ENCODE measurements around the gene TCERG1L. TPM values are rescaled to one million over a fixed set of nuclear protein-coding genes. Genes with fewer than 3 reads are reported as not detected.

The TCERG1L gene
- total RNA-seq, 1 experiment from 2014 or later = not detected

- POLR2A ChIA-PET = no interaction called here
- H3K9me3 ChIP-seq (ENCODE audit: control insufficient read depth, insufficient read depth, low read depth, low read length) = no peaks in the 10 kb centered on the region
Observed at GRCh38 chr10:131116991-131117375, 194.5 kb downstream of the TCERG1L start.

GRCh38 chr10:131116216-131116990, 195.1 kb downstream of the TCERG1L start:
- POLR2A ChIA-PET = no interaction called here
- no peak overlapping the region for H3K27ac ChIP-seq (ENCODE audit: low read length)
- H3K4me3 ChIP-seq (ENCODE audit: low read depth in 2 of 2, low read length in 2 of 2) = no peak overlapping the region
- no peak for DNase-seq (ENCODE audit: low read depth, low spot score)
- no TSS peak for BruUV-seq (replicated peaks)
- in situ Hi-C loops (cut with HindIII; ENCODE audit: low pct_unique_long_range_greater_than_20kb, low sequenced_read_pairs) = no loop called here
- ATAC-seq = no peak
- TF ChIP-seq TCF7L2 (IDR thresholded peaks at IDR 0.05; ENCODE audit: low read depth, low read length) (no peak), REST (IDR thresholded peaks at IDR 0.05; ENCODE audit: insufficient read depth in 1 of 2, low read depth in 2 of 2, low read length in 1 of 2) (no peak), CTCF (IDR thresholded peaks at IDR 0.05) (no peak), POLR2AphosphoS5 (IDR thresholded peaks at IDR 0.05; ENCODE audit: low read depth, low read length) (no peak), SIN3A (IDR thresholded peaks at IDR 0.05; ENCODE audit: borderline replicate concordance, insufficient read depth, low read depth, low read length) (no peak)
- CTCF ChIA-PET = no interaction called here
- no peaks in the 10 kb centered on the region; the same call in 1 of the 2 replicates for H3K27me3 ChIP-seq (ENCODE audit: control insufficient read depth, insufficient read depth, low read length)
- H3K9me3 ChIP-seq (ENCODE audit: control insufficient read depth, insufficient read depth, low read depth, low read length) = no peaks in the 10 kb centered on the region
- H3K4me1 ChIP-seq (ENCODE audit: control insufficient read depth, insufficient read depth, low read length) = no peaks in the 10 kb centered on the region
- no peaks in the 10 kb centered on the region for H3K36me3 ChIP-seq (ENCODE audit: control insufficient read depth, insufficient read depth, low read length)
- intact Hi-C loops (cut with micrococcal nuclease; ENCODE audit: unreplicated experiment) = no loop called here

More at GRCh38 chr10:131116991-131117375, 194.5 kb downstream of the TCERG1L start:
- Histone ChIP-seq H3K27ac (ENCODE audit: low read length) (no peak overlapping the region), H3K4me1 (ENCODE audit: control insufficient read depth, insufficient read depth, low read length) (no peaks in the 10 kb centered on the region), H3K4me3 (ENCODE audit: low read depth in 2 of 2, low read length in 2 of 2) (no peak overlapping the region), H3K27me3 (ENCODE audit: control insufficient read depth, insufficient read depth, low read length) (no peaks in the 10 kb centered on the region; the same call in 1 of the 2 replicates), H3K36me3 (ENCODE audit: control insufficient read depth, insufficient read depth, low read length) (no peaks in the 10 kb centered on the region)
- intact Hi-C loops (cut with micrococcal nuclease; ENCODE audit: unreplicated experiment) = no loop called here
- ATAC-seq = no peak
- no TSS peak for BruUV-seq (replicated peaks)
- in situ Hi-C loops (cut with HindIII; ENCODE audit: low pct_unique_long_range_greater_than_20kb, low sequenced_read_pairs) = no loop called here
- no peak for TF ChIP-seq TCF7L2 (IDR thresholded peaks at IDR 0.05; ENCODE audit: low read depth, low read length)
- TF ChIP-seq SIN3A (IDR thresholded peaks at IDR 0.05; ENCODE audit: borderline replicate concordance, insufficient read depth, low read depth, low read length) = no peak
- TF ChIP-seq POLR2AphosphoS5 (IDR thresholded peaks at IDR 0.05; ENCODE audit: low read depth, low read length) = no peak
- TF ChIP-seq CTCF (IDR thresholded peaks at IDR 0.05) = no peak
- no peak for TF ChIP-seq REST (IDR thresholded peaks at IDR 0.05; ENCODE audit: insufficient read depth in 1 of 2, low read depth in 2 of 2, low read length in 1 of 2)
- no peak for DNase-seq (ENCODE audit: low read depth, low spot score)
- CTCF ChIA-PET = no interaction called here

Measured in Panc1 (cell line).